Activated CD8-positive, alpha-beta memory T cell treated with anti-CD3 and anti-CD28 coated beads, Interleukin-2, amount 50 U/mL, for 4 hours (primary cell): ENCODE results near the gene TPRKB.
"Not testable (repeated sequence)": the region's sequence is repeated elsewhere in the genome, so short reads cannot be mapped to it uniquely, and the experiment has no call there.

Source experiments
- DNase-seq: peaks from one replicate; pipeline ENCODE4 v3.0.0-alpha.2; 2020

Gene TPRKB

DNA sequence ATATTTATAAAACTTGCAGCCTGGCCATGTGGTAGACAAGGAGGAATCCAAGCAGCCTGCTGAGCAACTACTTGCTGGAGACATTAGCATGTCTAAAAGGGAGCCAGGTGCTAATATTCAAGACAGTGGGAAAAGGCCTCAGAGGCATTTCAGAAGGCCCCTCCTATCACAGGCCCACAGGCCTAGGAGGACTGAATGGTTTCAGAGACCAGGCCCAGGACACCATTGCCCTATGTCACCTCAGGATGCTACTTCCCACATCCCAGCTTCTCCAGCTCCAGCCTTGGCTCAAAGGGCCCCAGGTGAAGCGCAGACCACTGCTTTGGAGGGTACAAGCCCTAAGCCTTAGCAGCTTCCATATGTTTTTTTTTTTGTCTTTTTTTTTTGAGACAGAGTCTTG, 39.0 kb downstream of the TPRKB start:
- DNase-seq: no peak

DNA sequence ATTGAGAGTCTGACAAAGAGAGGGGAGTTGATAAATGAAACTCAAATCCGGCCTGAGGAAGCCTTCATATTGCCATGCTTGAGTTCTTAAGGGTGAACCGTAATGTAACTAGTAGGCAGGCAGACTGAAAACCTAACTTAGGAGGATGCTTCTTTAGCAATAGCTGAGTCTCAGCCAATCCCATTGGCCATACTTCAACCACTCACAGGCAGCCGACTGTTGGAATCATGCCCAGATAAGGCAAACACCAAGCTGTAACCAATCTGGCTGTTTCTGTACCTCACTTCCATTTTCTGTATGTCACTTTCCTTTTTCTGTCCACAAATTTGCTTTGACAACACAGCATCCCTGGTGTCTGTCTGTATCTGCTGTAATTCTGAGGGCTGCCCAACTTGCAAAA, 39.5 kb downstream of the TPRKB start:
- no peak for DNase-seq

DNA sequence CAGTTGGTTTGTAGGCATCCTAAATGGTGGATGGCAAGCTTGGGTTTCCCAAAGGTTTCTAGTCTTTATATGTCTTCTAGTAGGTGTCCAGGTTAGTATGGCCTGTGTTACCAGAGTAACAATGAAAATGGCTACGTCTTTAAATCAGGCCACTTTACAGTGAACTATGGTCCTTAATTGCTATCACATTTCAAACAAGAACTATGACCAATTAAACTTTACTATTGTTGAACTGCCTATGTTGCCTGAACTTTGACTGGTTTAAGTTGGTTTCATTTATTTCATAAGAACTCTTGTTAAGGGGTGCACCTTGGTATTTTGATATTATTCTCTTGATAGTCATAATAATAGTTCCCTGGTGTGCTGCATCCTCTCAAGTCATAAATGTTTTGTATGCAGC, 40.2 kb downstream of the TPRKB start:
- DNase-seq: not testable (repeated sequence)

DNA sequence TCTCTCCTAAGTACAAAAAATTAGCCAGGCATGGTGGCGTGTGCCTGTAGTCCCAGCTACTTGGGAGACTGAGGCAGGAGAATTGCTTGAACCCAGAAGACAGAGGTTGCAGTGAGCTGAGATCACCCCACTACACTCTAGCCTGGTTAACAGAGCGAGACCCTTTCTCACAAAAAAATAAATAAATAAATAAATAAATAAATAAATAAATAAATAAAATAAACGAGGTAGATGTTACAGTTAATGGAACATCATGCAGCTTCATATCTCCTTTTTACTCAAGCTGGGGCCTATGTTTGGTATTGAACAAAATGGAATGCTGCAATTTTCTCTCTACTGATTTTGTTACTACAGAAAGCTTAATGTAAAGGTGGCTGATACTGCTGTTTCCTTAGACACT, 40.6 kb downstream of the TPRKB start:
- not testable (repeated sequence) for DNase-seq

DNA sequence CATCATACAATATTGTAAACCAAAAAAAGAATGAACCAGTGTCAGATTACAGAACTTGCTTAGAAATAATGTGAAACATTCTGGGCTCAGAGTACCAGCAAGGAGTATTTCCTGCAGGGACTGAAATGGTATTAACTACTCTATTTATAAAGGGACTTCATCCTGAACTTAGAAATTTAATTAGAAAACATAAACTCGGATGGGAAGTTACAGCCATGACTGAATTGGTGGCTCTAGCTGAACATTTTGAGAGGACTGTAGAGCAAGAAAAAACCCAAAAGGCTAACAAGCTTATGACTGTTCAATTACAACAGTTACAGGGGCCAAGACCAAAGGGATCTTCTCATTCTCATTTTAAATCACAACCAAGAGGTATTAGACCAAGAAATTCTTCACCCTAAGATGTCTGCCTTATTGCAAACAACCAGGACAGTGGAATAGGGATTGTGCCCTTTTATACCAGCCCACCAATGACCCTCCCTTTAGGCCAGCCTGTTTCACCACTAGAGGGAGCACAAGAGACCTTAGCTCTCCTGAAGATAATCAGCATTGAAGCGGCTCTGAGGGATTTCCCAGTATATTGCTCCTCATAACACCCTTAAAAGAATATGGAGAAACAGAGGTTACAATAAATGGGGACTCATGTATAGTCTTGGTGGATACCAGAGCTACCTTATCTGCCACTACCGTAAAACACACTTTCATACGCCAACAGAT, 46.6 kb downstream of the TPRKB start:
- DNase-seq: not testable (repeated sequence)

DNA sequence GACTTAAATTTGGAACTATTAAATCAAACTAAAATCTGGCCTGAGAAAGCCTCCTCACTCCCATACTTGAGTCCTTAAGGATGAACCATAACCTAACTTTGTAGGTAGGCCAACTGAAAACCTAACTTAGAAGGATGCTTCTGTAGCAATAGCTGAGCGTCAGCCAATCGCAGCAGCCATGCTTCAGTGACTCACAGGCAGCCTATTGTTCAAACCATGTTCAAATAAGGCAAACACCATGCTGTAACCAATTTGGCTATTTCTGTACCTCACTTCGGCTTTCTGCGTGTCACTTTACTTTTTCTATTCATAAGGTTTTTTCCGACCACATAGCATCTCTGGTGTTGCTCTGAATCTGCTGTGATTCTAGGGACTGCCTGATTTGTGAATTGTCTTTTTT, 48.7 kb downstream of the TPRKB start:
- not testable (repeated sequence) for DNase-seq

DNA sequence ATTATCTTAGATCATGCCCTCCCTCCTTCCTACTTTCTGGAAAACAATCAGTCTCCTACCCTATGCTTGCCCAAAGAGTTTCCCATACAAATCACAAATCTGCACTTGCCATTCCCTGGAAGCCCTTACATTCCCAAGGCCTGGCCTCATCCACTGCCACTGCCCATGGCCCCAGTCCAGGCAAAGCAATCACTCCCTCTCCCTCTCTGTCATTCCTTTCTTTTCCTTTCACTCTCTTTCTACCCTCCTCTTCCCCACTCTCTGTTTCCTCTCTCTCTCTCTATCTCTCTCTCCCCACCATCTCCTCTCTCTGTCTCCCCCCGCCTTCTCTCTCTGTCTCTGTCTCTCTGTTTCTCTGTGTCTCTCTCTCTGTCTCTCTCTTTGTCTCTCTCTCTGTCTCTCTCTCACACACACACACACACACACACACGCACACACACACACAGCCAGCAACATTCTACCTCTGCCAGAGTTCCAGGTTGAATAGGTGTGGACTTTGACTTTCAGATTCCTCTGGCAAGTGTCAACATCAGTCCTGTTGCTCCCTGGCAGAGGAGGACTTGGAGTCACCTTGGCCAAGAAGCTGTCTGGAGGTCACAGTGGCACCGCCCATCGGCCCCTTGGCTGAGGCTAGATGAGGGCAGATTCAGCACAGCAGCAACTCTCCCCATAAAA, 51.2 kb downstream of the TPRKB start:
- DNase-seq: no peak

DNA sequence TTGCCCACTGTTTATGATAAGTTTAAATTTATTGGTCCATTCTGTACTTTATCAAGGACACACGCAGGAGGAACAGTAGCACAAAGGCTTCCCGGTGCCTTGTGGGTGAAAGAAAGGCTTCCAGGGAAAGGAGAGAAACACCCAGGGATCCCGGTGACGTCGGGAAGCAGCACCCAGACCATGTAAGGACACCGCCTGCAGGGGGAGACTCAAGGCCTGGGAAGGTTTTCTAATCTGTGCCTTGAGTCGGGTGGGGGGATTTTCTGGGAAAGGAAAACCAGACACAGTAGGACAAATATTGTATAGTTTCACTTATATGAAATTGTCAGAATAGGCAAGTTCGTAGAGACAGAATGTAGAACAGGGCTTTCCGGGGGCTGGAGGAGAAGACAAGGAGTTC, 52.2 kb downstream of the TPRKB start:
- not testable (repeated sequence) for DNase-seq

DNA sequence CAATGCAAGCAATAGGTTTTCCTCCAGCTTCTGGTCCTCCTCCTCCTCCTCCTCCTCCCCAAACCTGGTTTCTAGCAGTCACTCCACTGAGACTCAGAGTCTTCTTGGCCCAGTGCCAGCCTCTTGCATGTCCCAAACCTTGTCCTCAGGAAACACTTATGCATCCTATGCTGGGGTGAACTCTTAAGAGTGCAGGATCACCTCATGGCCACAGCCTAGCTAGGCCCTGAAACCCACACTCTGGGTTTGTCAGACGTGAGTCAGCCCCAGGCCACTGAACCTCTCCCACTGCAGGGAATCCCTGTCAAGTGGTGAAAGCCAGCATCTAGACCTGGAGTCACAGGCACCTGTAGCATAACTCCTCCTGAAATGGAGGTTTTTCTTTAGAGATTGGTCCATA, 52.8 kb downstream of the TPRKB start:
- not testable (repeated sequence) for DNase-seq

DNA sequence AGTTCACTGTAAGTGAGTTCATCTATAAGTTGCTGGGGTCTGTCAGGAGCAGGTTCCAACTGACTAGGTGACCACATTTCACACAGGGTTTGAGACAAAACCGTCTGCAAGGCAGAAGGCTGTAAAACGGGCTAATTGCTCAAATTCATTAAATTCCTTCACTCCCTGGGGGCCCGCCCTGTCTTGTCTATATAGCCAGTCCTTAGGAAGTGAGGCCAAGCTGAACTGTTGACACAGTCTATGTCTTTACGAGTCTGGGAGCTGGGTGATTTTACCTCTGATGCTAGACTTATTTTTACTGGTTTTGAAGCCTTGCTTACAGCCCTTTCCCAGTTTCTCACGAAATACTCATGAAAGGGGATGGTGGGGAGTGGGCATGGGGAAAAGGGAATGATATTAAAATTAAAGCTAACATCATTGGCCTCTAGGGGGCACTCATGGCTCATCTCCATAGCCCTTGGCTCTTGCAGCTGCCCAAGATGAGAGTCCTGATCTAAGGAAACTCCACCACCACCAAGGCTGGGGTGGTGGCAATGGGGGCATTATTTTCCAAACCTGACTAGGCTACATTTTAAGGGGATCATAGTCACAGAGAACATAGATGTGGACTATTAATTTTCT, 57.1 kb downstream of the TPRKB start:
- DNase-seq: not testable (repeated sequence)
